NCI-H82 treated with DMSO at 0.1 percent for 48 hours (cell line): ENCODE data around the gene CHST3.
"Not testable (repeated sequence)": the region's sequence is repeated elsewhere in the genome, so short reads cannot be mapped to it uniquely, and the experiment has no call there.

Source experiments
- DNase-seq: peaks from one replicate; lab custom pipeline; 2025; ENCODE audit not compliant: unreplicated experiment; lab: John Stamatoyannopoulos, UW

Gene CHST3

GRCh38 chr10:71972746-71973695, 8.8 kb downstream of the CHST3 start:
- no peak for DNase-seq

GRCh38 chr10:71973777-71974488, 9.7 kb downstream of the CHST3 start:
- no peak for DNase-seq

GRCh38 chr10:71974489-71975021, 10.4 kb downstream of the CHST3 start:
- DNase-seq, result no peak

- no peak for DNase-seq
These were observed 11.1 kb downstream of the CHST3 start for GRCh38 chr10:71975087-71975870.

GRCh38 chr10:71975871-71976725, 11.9 kb downstream of the CHST3 start:
- no peak for DNase-seq

GRCh38 chr10:71977614-71977903, 13.4 kb downstream of the CHST3 start:
- DNase-seq, result not testable (repeated sequence)

GRCh38 chr10:71978476-71978875, 14.3 kb downstream of the CHST3 start:
- no peak for DNase-seq

GRCh38 chr10:71978988-71979691, 14.9 kb downstream of the CHST3 start:
- DNase-seq, result no peak

GRCh38 chr10:71979692-71980062, 15.5 kb downstream of the CHST3 start:
- no peak for DNase-seq

- DNase-seq, result no peak
These were observed 16.2 kb downstream of the CHST3 start for GRCh38 chr10:71980181-71981014.

GRCh38 chr10:71981015-71981875, 17.1 kb downstream of the CHST3 start:
- no peak for DNase-seq

- peak; percentile 89 for DNase-seq
These were observed 17.7 kb downstream of the CHST3 start for GRCh38 chr10:71981876-71982230.

- DNase-seq, result no peak
These were observed 18.3 kb downstream of the CHST3 start for GRCh38 chr10:71982269-71983178.

GRCh38 chr10:71984126-71984808, 20.1 kb downstream of the CHST3 start:
- no peak for DNase-seq

- DNase-seq, result no peak
These were observed 20.7 kb downstream of the CHST3 start for GRCh38 chr10:71984809-71985388.
